CD14-positive monocyte (primary cell): ENCODE data around the gene SEL1L3. TPM values are rescaled to one million over a fixed set of nuclear protein-coding genes. Genes with fewer than 3 reads are reported as not detected.

Source experiments
- DNase-seq, 3 donors: peaks; one replicate each; pipeline ENCODE4 v3.0.0-alpha.2; 2011 to 2022
- H2AFZ ChIP-seq: 2 replicates; pipeline ENCODE4 v1.6.0; 2012; ENCODE audit warnings: mild to moderate bottlenecking, low read depth, low read length, inconsistent platforms; ENCODE audit not compliant: insufficient read depth, poor library complexity, severe bottlenecking
- H3K27ac ChIP-seq, 2 donors: 1 replicate in 1 of 2; 2 replicates in 1 of 2; pipeline ENCODE4 v1.5.1; 2012 to 2013; ENCODE audit warnings: low read length in 2 of 2, control low read depth in 1 of 2, inconsistent platforms in 1 of 2, low read depth in 1 of 2, mild to moderate bottlenecking in 1 of 2
- H3K27me3 ChIP-seq, 2 donors: one replicate each; pipeline versions ENCODE4 v1.6.0 to v1.6.1; 2011 to 2013; ENCODE audit warnings: low read length in 2 of 2; ENCODE audit not compliant: control insufficient read depth in 2 of 2, insufficient read depth in 2 of 2
- H3K36me3 ChIP-seq, 2 donors: replicated peaks in 1 of 2; 1 replicate in 1 of 2; 2 replicates in 1 of 2; pipeline versions ENCODE4 v1.5.1 to v1.6.1; 2012 to 2013; ENCODE audit warnings: low read length in 2 of 2, control low read depth in 1 of 2, inconsistent platforms in 1 of 2, mild to moderate bottlenecking in 1 of 2; ENCODE audit not compliant: insufficient read depth in 2 of 2, control insufficient read depth in 1 of 2
- H3K4me1 ChIP-seq, 2 donors: 1 replicate in 1 of 2; 2 replicates in 1 of 2; pipeline versions ENCODE4 v1.5.1 to v1.6.1; 2012 to 2013; ENCODE audit warnings: low read length in 2 of 2, control low read depth in 1 of 2, inconsistent platforms in 1 of 2, mild to moderate bottlenecking in 1 of 2, moderate library complexity in 1 of 2; ENCODE audit not compliant: insufficient read depth in 2 of 2, control insufficient read depth in 1 of 2
- H3K4me2 ChIP-seq: replicated peaks from 2 replicates; pipeline ENCODE3; 2012; ENCODE audit warnings: low read length, moderate library complexity, mild to moderate bottlenecking; ENCODE audit not compliant: poor library complexity, severe bottlenecking; ENCODE audit errors: extremely low read depth
- H3K4me3 ChIP-seq, 3 experiments: fragments of 200-600 bp in 1 of 3; sonication (generic) in 1 of 3; replicated peaks in 1 of 3; 1 replicate in 2 of 3; 2 replicates in 1 of 3; pipeline ENCODE4 v1.5.1; 2011 to 2013; ENCODE audit warnings: low read length in 3 of 3, mild to moderate bottlenecking in 3 of 3, control low read depth in 2 of 3, low read depth in 2 of 3, inconsistent platforms in 1 of 3, moderate library complexity in 1 of 3
- H3K79me2 ChIP-seq: 2 replicates; pipeline ENCODE4 v1.6.0; 2012; ENCODE audit warnings: mild to moderate bottlenecking, control low read depth, inconsistent platforms, low read length, moderate library complexity; ENCODE audit not compliant: insufficient read depth
- H3K9ac ChIP-seq: 2 replicates; pipeline ENCODE4 v1.6.0; 2017; ENCODE audit warnings: low read length, mild to moderate bottlenecking; ENCODE audit not compliant: insufficient read depth, poor library complexity, severe bottlenecking
- H3K9me3 ChIP-seq, 2 donors: replicated peaks in 1 of 2; 1 replicate in 1 of 2; 2 replicates in 1 of 2; pipeline versions ENCODE4 v1.5.1 to v1.6.1; 2012 to 2013; ENCODE audit warnings: low read length in 2 of 2, control low read depth in 1 of 2; ENCODE audit not compliant: control insufficient read depth in 1 of 2, insufficient read depth in 1 of 2
- H4K20me1 ChIP-seq: 2 replicates; pipeline ENCODE4 v1.6.0; 2012; ENCODE audit warnings: mild to moderate bottlenecking, low read length, control low read depth, moderate library complexity; ENCODE audit not compliant: insufficient read depth
- H3K27ac Mint-ChIP-seq, 7 donors: one replicate each; pipeline ENCODE4 v1.8.0; 2020; ENCODE audit warnings: mild to moderate bottlenecking in 7 of 7, mixed read lengths in 7 of 7, moderate library complexity in 6 of 7, inconsistent platforms in 2 of 7
- H3K27me3 Mint-ChIP-seq, 3 donors: one replicate each; pipeline ENCODE4 v1.8.0; 2021 to 2022; ENCODE audit warnings: low read depth in 3 of 3, mild to moderate bottlenecking in 3 of 3, mixed read lengths in 3 of 3, moderate library complexity in 3 of 3, inconsistent platforms in 1 of 3
- H3K36me3 Mint-ChIP-seq, 2 donors: one replicate each; pipeline ENCODE4 v1.8.0; 2020; ENCODE audit warnings: mixed read lengths in 2 of 2, inconsistent platforms in 1 of 2, mild to moderate bottlenecking in 1 of 2
- H3K4me1 Mint-ChIP-seq: one replicate; pipeline ENCODE4 v1.8.0; 2020; ENCODE audit warnings: mild to moderate bottlenecking, mixed read lengths
- H3K4me3 Mint-ChIP-seq, 2 donors: one replicate each; pipeline ENCODE4 v1.8.0; 2020; ENCODE audit warnings: mild to moderate bottlenecking in 2 of 2, mixed read lengths in 2 of 2, moderate library complexity in 1 of 2
- H3K9me3 Mint-ChIP-seq, 7 donors: one replicate each; pipeline ENCODE4 v1.8.0; 2020 to 2022; ENCODE audit warnings: mixed read lengths in 7 of 7, mild to moderate bottlenecking in 6 of 7, moderate library complexity in 6 of 7, inconsistent platforms in 2 of 7
- CTCF ChIP-seq: fragments of 200-600 bp; IDR thresholded peaks from one replicate; pipeline ENCODE4 v1.8.0; 2022; ENCODE audit warnings: antibody characterized with exemption, mild to moderate bottlenecking
- WGBS: methylation state at CpG from one replicate; pipeline ENCODE4 v1.1.5; 2013; ENCODE audit warnings: missing lambda C conversion rate; ENCODE audit not compliant: insufficient coverage; 5-methylcytosine and 5-hydroxymethylcytosine counted together
- intact Hi-C, 2 donors: fragments of 100-400 bp; cut with micrococcal nuclease; formaldehyde crosslinking; loops; one replicate each; pipeline versions ENCODE4 v1.15.0 to v1.15.1; 2023
- polyA plus RNA-seq, 3 donors: library from polyadenylated mRNA; depleted of rRNA in 1 of 3; unstranded in 2 of 3; stranded (reverse) in 1 of 3; fragments of 300-500 nt in 2 of 3; fragments of >200 nt in 1 of 3; fragmentation: Illumina TruSeq in 2 of 3; gene quantifications; 1 replicate in 2 of 3; 2 replicates in 1 of 3; pipeline ENCODE4 v1.2.3, GENCODE V29; 2012 to 2021

The SEL1L3 gene
- polyA plus RNA-seq, 3 donors = 0.61 to 2.2 (median 1.7) TPM

GRCh38 chr4:25882226-25882625, 19.4 kb upstream of the SEL1L3 start:
- TF ChIP-seq CTCF = no peak
- Mint-ChIP-seq H3K36me3 (peaks cover 4 to 5% of the 10 kb centered on the region in 2 donors), H3K9me3 (peaks cover 0 to 3% (median 0%) of the 10 kb centered on the region in 7 donors), H3K4me3 (no peak overlapping the region), H3K4me1 (peaks cover 46% of the 10 kb centered on the region), H3K27ac (no peak overlapping the region), H3K27me3 (peaks cover 0 to 2% (median 2%) of the 10 kb centered on the region in 3 donors)
- Histone ChIP-seq H3K4me2 (no peak overlapping the region), H3K9ac (no peak overlapping the region), H3K4me3 (no peak overlapping the region), H2AFZ (no peak overlapping the region), H3K36me3 (no peaks in the 10 kb centered on the region), H3K27ac (no peak overlapping the region), H3K4me1 (peaks cover 38 to 44% of the 10 kb centered on the region in 2 donors), H4K20me1 (no peaks in the 10 kb centered on the region), H3K9me3 (no peaks in the 10 kb centered on the region), H3K79me2 (no peaks in the 10 kb centered on the region), H3K27me3 (no peaks in the 10 kb centered on the region)
- 85% methylated on average over 4 of the region's 4 CpGs for WGBS
- intact Hi-C loops = no loop called here
- DNase-seq = no peak

- peaks cover 46% of the 10 kb centered on the region for H3K4me1 Mint-ChIP-seq
- H2AFZ ChIP-seq = no peak overlapping the region
Measured at GRCh38 chr4:25881193-25881592, 18.4 kb upstream of the SEL1L3 start.

More at GRCh38 chr4:25881193-25881592, 18.4 kb upstream of the SEL1L3 start:
- Histone ChIP-seq H3K9ac (no peak overlapping the region), H3K4me2 (peak overlapping the region; percentile 44), H3K4me1 (peaks cover 38 to 44% of the 10 kb centered on the region in 2 donors), H3K4me3 (peak overlapping the region in 1 of 3 experiments; percentile 32), H3K36me3 (no peaks in the 10 kb centered on the region), H3K27ac (no peak overlapping the region), H4K20me1 (no peaks in the 10 kb centered on the region), H3K9me3 (no peaks in the 10 kb centered on the region), H3K79me2 (no peaks in the 10 kb centered on the region), H3K27me3 (no peaks in the 10 kb centered on the region)
- Mint-ChIP-seq H3K36me3 (peaks cover 4 to 5% of the 10 kb centered on the region in 2 donors), H3K9me3 (peaks cover 0 to 3% (median 0%) of the 10 kb centered on the region in 7 donors), H3K4me3 (no peak overlapping the region), H3K27me3 (no peaks in the 10 kb centered on the region), H3K27ac (peak overlapping the region in 4 of 7 donors; percentile 4 to 76 (median 28))
- intact Hi-C loops = no loop called here
- TF ChIP-seq CTCF = no peak
- peak in 2 of 3 donors; percentile 9 to 18 for DNase-seq
- no CpG with 5 or more reads among the region's 4 CpGs for WGBS
